HG02678 (cell line): Measurements from ENCODE around the gene CD48.
"Not testable (repeated sequence)": the region's sequence is repeated elsewhere in the genome, so short reads cannot be mapped to it uniquely, and the experiment has no call there.

Source experiments
- ATAC-seq: cut with Tn5 transposase; IDR thresholded peaks from one replicate; pipeline ENCODE4 v1.9.1; 2021; ENCODE audit warnings: mild to moderate bottlenecking, moderate library complexity; ENCODE audit not compliant: unreplicated experiment

CD48 gene

GRCh38 chr1:160716013-160716412, 4.4 kb upstream of the CD48 start:
- no peak for ATAC-seq

GRCh38 chr1:160714034-160714648, 2.5 kb upstream of the CD48 start:
- not testable (repeated sequence) for ATAC-seq

GRCh38 chr1:160713161-160713560, 1.5 kb upstream of the CD48 start:
- no peak for ATAC-seq

- ATAC-seq = peak; percentile 40
Observed at GRCh38 chr1:160712525-160713080, 981 bp upstream of the CD48 start.

GRCh38 chr1:160711276-160711601, 383 bp downstream of the CD48 start:
- no peak for ATAC-seq

GRCh38 chr1:160710517-160711252, 937 bp downstream of the CD48 start:
- no peak for ATAC-seq

- no peak for ATAC-seq
Observed at GRCh38 chr1:160709715-160710114, 1.9 kb downstream of the CD48 start.

- ATAC-seq = peak; percentile 39
Observed at GRCh38 chr1:160708801-160709200, 2.8 kb downstream of the CD48 start.

- ATAC-seq = no peak
Observed at GRCh38 chr1:160708118-160708517, 3.5 kb downstream of the CD48 start.

- no peak for ATAC-seq
Observed at GRCh38 chr1:160707236-160708064, 4.2 kb downstream of the CD48 start.

- no peak for ATAC-seq
Observed at GRCh38 chr1:160706526-160707235, 4.9 kb downstream of the CD48 start.

GRCh38 chr1:160705742-160706141, 5.9 kb downstream of the CD48 start:
- ATAC-seq = no peak

- ATAC-seq = not testable (repeated sequence)
Observed at GRCh38 chr1:160705212-160705621, 6.4 kb downstream of the CD48 start.

- no peak for ATAC-seq
Observed at GRCh38 chr1:160704250-160704649, 7.4 kb downstream of the CD48 start.

- ATAC-seq = no peak
Observed at GRCh38 chr1:160702100-160702499, 9.5 kb downstream of the CD48 start.

GRCh38 chr1:160692390-160692789, 19.2 kb downstream of the CD48 start:
- ATAC-seq = not testable (repeated sequence)

- no peak for ATAC-seq
Observed at GRCh38 chr1:160685266-160685665, 26.4 kb downstream of the CD48 start.

- no peak for ATAC-seq
Observed at GRCh38 chr1:160682983-160683865, 28.4 kb downstream of the CD48 start.

- no peak for ATAC-seq
Observed at GRCh38 chr1:160681891-160682140, 29.8 kb downstream of the CD48 start.
